Gastrocnemius medialis (tissue), 4 donors: ENCODE measurements around the gene SLC6A6. TPM values are rescaled to one million over a fixed set of nuclear protein-coding genes. Genes with fewer than 3 reads are reported as not detected.
A peak's percentile ranks its signal among the peaks of the same experiment; 100 is the strongest.

ENCODE experiments used
- ATAC-seq, 2 donors: fragments of 150-250 bp; one replicate each; pipeline ENCODE4 v1.9.1; 2016
- DNase-seq, 2 donors: peaks; one replicate each; pipeline ENCODE4 v3.0.0-alpha.2; 2019
- H3K27ac ChIP-seq, 4 donors: fragments of 200-600 bp; sonication (generic); 1 replicate in 1 of 4; 2 replicates in 3 of 4; pipeline ENCODE4 v1.5.1; 2016 to 2018; ENCODE audit warnings: mild to moderate bottlenecking in 2 of 4, moderate library complexity in 1 of 4
- H3K27me3 ChIP-seq, 3 donors: fragments of 200-600 bp; sonication (generic) in 2 of 3; 1 replicate in 1 of 3; 2 replicates in 2 of 3; pipeline versions ENCODE4 v1.5.1 to v1.6.0; 2016 to 2019; ENCODE audit warnings: mild to moderate bottlenecking in 1 of 3, moderate library complexity in 1 of 3
- H3K36me3 ChIP-seq, 2 donors: fragments of 200-600 bp; sonication (generic) in 1 of 2; one replicate each; pipeline ENCODE4 v1.5.1; 2017 to 2018
- H3K4me1 ChIP-seq, 2 donors: fragments of 200-600 bp; sonication (generic) in 1 of 2; one replicate each; pipeline ENCODE4 v1.5.1; 2016 to 2017; ENCODE audit warnings: mild to moderate bottlenecking in 2 of 2
- H3K4me3 ChIP-seq, 4 donors: fragments of 200-600 bp; sonication (generic) in 3 of 4; 1 replicate in 1 of 4; 2 replicates in 3 of 4; pipeline ENCODE4 v1.5.1; 2016 to 2019; ENCODE audit warnings: mild to moderate bottlenecking in 2 of 4
- H3K9me3 ChIP-seq, 3 donors: fragments of 200-600 bp; sonication (generic) in 2 of 3; 1 replicate in 1 of 3; 2 replicates in 2 of 3; pipeline ENCODE4 v1.5.1; 2016 to 2019
- CTCF ChIP-seq, 5 experiments: fragments of 450-650 bp in 3 of 5; fragments of 200-600 bp in 2 of 5; sonication (generic) in 2 of 5; IDR thresholded peaks in 4 of 5; conservative IDR thresholded peaks in 1 of 5; 1 replicate in 4 of 5; 2 replicates in 1 of 5; pipeline ENCODE4 v1.5.1; 2016 to 2019; ENCODE audit warnings: antibody characterized with exemption in 5 of 5, mild to moderate bottlenecking in 3 of 5, moderate library complexity in 3 of 5
- POLR2A ChIP-seq, 2 donors: fragments of 450-650 bp; IDR thresholded peaks; one replicate each; pipeline ENCODE4 v1.6.1; 2017; ENCODE audit warnings: antibody characterized with exemption in 2 of 2, mild to moderate bottlenecking in 2 of 2, moderate library complexity in 2 of 2
- in situ Hi-C, 4 donors: fragments of 200-750 bp; cut with MboI; loops; one replicate each; pipeline versions ENCODE4 v1.15.0 to v1.8.0; 2017; ENCODE audit warnings: low sequenced_read_pairs in 4 of 4
- intact Hi-C: fragments of 100-400 bp; cut with DNase I; formaldehyde crosslinking; loops from one replicate; pipeline ENCODE4 v1.15.1; 2023; ENCODE audit warnings: low total_unique reads
- total RNA-seq, 4 donors: library from RNA; depleted of rRNA; stranded (reverse); fragments of >200 nt; gene quantifications; one replicate each; pipeline versions ENCODE4 v1.1.0 to v1.2.3, GENCODE V29; 2016

The SLC6A6 gene
- total RNA-seq, 4 donors from 2014 or later, result 42.1 to 119 (median 88.7) TPM

GRCh38 chr3:14466179-14466903 lies 63.9 kb downstream of the SLC6A6 start:
- Histone ChIP-seq H3K9me3 (no peaks in the 10 kb centered on the region), H3K27me3 (no peaks in the 10 kb centered on the region), H3K36me3 (peaks cover 0 to 94% of the 10 kb centered on the region in 2 donors), H3K4me1 (peaks cover 0 to 3% of the 10 kb centered on the region in 2 donors), H3K4me3 (no peak overlapping the region), H3K27ac (no peak overlapping the region)
- DNase-seq, result no peak
- intact Hi-C loops, result loop anchor here (5.0 to 10.0 kb wide), 2 partner anchors 572 to 1804 kb away; partner anchors contain the start of gene RAF1
- ATAC-seq, result no peak
- in situ Hi-C loops, result loop anchor here (5.0 to 25.0 kb wide), 5 partner anchors 62 to 579 kb away; partner anchors contain the start of genes SLC6A6 (in 2 of the 4) and WNT7A (in 2 of the 4)
- no peak for TF ChIP-seq POLR2A (IDR thresholded peaks at IDR 0.05)
- TF ChIP-seq CTCF (IDR thresholded peaks at IDR 0.05 in 4 of 5, conservative IDR thresholded peaks at IDR 0.05 in 1 of 5), result no peak

GRCh38 chr3:14467814-14468620 lies 65.6 kb downstream of the SLC6A6 start:
- no peaks in the 10 kb centered on the region for H3K9me3 ChIP-seq
- H3K27me3 ChIP-seq, result no peaks in the 10 kb centered on the region
- intact Hi-C loops, result loop anchor here (1.0 to 10.0 kb wide), 4 partner anchors 207 to 1806 kb away; partner anchors contain the start of gene RAF1
- ATAC-seq (peak; percentile 32 to 59), DNase-seq (no peak)
- no peak overlapping the region for H3K27ac ChIP-seq
- H3K36me3 ChIP-seq, result peaks cover 0 to 96% of the 10 kb centered on the region in 2 donors
- H3K4me3 ChIP-seq, result no peak overlapping the region
- peaks cover 0 to 2% of the 10 kb centered on the region in 2 donors for H3K4me1 ChIP-seq
- peak; percentile 92 to 98 (median 97) for TF ChIP-seq CTCF (IDR thresholded peaks at IDR 0.05 in 4 of 5, conservative IDR thresholded peaks at IDR 0.05 in 1 of 5)
- no peak for TF ChIP-seq POLR2A (IDR thresholded peaks at IDR 0.05)
- in situ Hi-C loops, result loop anchor here (5.0 to 25.0 kb wide), 5 partner anchors 63 to 581 kb away; partner anchors contain the start of genes SLC6A6 (in 2 of the 4) and WNT7A (in 2 of the 4)

- Histone ChIP-seq H3K4me1 (peaks cover 2 to 8% of the 10 kb centered on the region in 2 donors), H3K27me3 (no peaks in the 10 kb centered on the region), H3K27ac (no peak overlapping the region), H3K4me3 (no peak overlapping the region), H3K9me3 (no peaks in the 10 kb centered on the region), H3K36me3 (peaks cover 0 to 96% of the 10 kb centered on the region in 2 donors)
- TF ChIP-seq CTCF (IDR thresholded peaks at IDR 0.05 in 4 of 5, conservative IDR thresholded peaks at IDR 0.05 in 1 of 5) (no peak), POLR2A (IDR thresholded peaks at IDR 0.05) (no peak)
- intact Hi-C loops, result loop anchor here (1.0 to 10.0 kb wide), 4 partner anchors 207 to 1806 kb away; partner anchors contain the start of gene RAF1
- in situ Hi-C loops, result loop anchor here (5.0 to 25.0 kb wide), 5 partner anchors 64 to 581 kb away; partner anchors contain the start of genes SLC6A6 (in 2 of the 4) and WNT7A (in 2 of the 4)
- DNase-seq (no peak), ATAC-seq (no peak)
These were observed 66.2 kb downstream of the SLC6A6 start for GRCh38 chr3:14468621-14468981.

- Histone ChIP-seq H3K36me3 (peaks cover 0 to 79% of the 10 kb centered on the region in 2 donors), H3K27ac (no peak overlapping the region), H3K27me3 (no peaks in the 10 kb centered on the region), H3K4me3 (no peak overlapping the region), H3K9me3 (no peaks in the 10 kb centered on the region), H3K4me1 (peaks cover 10 to 20% of the 10 kb centered on the region in 2 donors)
- intact Hi-C loops (no loop called here), in situ Hi-C loops (loop anchor here in 2 of 4 donors (10.0 to 25.0 kb wide), 2 partner anchors 266 to 583 kb away; partner anchors contain the start of gene WNT7A (in 2 of the 2))
- TF ChIP-seq POLR2A (IDR thresholded peaks at IDR 0.05) (no peak), CTCF (IDR thresholded peaks at IDR 0.05 in 4 of 5, conservative IDR thresholded peaks at IDR 0.05 in 1 of 5) (no peak)
- ATAC-seq, result no peak
- no peak for DNase-seq
These were observed 68.1 kb downstream of the SLC6A6 start for GRCh38 chr3:14470461-14470860.
